Cardiac septum (tissue), 1 donor: ENCODE measurements around the gene ARHGAP26. TPM values are rescaled to one million over a fixed set of nuclear protein-coding genes. Genes with fewer than 3 reads are reported as not detected.
A peak's percentile ranks its signal among the peaks of the same experiment; 100 is the strongest.

ENCODE experiments used
- DNase-seq: peaks from one replicate; pipeline ENCODE4 v3.0.0-alpha.2; 2020; ENCODE audit warnings: low spot score
- intact Hi-C: fragments of 100-400 bp; cut with DNase I; formaldehyde crosslinking; loops from one replicate; pipeline ENCODE4 v1.14.0; 2022
- total RNA-seq: library from RNA; stranded (reverse); fragmentation: NEBNext Ultra II Directional; extraction: Animal tissue kit (Norgen Biotek cat#: 25700); gene quantifications from one replicate; pipeline ENCODE4 v1.2.1, GENCODE V29; 2021
- donor health status: DM: no; HTN: no; CAD: no.

Gene ARHGAP26
- total RNA-seq, 1 donor from 2014 or later = 32.0 TPM

- no peak for DNase-seq
- intact Hi-C loops = loop anchor here (5.0 kb wide), 1 partner anchor 36 kb away; no protein-coding TSS in a partner anchor
These were observed 10.7 kb downstream of the ARHGAP26 start for GRCh38 chr5:142780871-142781270.

- no peak for DNase-seq
- intact Hi-C loops = loop anchor here (5.0 kb wide), 1 partner anchor 34 kb away; no protein-coding TSS in a partner anchor
These were observed 12.9 kb downstream of the ARHGAP26 start for GRCh38 chr5:142782976-142783530.

DNA sequence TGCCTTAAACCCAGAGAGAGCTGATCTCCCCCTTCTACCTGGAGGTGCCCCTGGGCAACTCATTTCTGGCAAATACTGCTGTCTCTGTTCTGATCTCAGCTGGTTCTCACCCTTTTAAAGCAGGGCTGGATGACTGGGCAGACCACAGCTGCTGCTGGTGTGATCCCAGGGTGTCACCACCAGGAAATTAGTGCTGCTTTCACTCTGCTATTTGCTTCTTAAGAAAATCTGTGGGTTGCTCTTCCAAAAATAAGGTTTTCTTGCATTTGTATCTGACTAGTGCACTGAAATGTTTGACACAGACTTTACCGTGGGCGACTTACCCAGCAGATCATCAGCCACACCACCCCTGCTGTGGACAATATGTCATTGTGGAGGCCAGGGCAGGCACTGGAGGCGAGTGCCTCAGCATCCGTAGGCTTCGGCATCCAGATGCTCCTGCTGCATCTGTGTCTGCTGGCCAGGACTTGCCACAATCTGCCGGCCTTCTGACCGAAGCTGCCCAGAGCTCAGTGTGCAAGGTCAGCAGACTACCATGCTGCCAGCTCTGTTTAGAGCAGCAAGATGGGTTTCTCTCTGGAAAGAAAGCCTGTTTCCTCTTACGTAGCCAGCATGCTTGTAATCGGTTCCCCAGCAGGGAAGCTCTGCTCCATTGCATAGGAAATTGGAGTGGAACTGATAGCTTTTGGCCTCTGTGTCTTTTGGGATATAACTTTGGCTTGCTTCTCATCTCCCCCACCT is 13.6 kb downstream of the ARHGAP26 start:
- intact Hi-C loops = loop anchor here (5.0 kb wide), 1 partner anchor 34 kb away; no protein-coding TSS in a partner anchor
- DNase-seq = no peak

- no peak for DNase-seq
- intact Hi-C loops = loop anchor here (5.0 kb wide), 1 partner anchor 33 kb away; no protein-coding TSS in a partner anchor
These were observed 14.3 kb downstream of the ARHGAP26 start for GRCh38 chr5:142784401-142784955.

GRCh38 chr5:142785206-142785605 is 15.0 kb downstream of the ARHGAP26 start:
- intact Hi-C loops = no loop called here
- DNase-seq = no peak

- no peak for DNase-seq
- intact Hi-C loops = no loop called here
These were observed 19.0 kb downstream of the ARHGAP26 start for GRCh38 chr5:142789206-142789605.

DNA sequence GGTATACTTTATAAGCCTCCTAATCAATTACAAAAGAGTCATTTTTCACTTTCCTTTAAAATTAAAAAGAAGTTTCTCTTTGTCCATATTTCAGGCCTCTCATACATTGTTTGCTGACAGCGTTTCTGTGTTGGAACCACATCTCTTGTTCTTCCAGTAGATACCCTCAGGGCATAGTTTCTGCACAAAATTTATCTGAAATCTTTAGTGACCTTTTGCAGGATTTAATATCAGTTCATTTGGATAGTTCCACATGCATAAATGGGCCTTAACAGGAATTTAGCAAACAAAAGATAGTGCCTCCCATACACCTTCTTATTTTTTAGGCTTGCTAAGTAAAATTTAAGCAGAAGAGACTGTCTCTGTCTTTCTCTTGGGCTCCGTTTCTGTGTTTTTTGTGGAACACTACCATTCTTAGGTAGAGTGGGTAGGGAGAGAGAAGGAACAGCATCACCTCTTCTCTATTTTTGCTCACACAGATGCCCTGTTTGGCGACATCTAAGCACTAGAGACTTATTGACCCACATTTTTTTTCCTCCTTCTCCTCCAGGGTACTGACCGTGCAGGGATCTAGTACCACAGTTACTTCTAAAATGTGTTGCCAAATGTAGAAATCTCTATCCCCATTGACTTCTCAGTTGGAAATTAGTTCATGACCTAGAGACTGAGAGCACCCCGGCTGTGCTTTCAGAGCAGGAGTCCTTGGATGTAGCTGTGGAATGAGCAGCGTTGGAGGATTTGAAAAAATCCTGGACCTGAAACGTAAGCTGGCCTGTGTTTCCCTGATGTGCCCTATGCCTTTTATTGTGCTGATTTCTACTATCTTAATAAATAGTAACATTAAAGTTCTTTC is 22.1 kb downstream of the ARHGAP26 start:
- intact Hi-C loops = no loop called here
- no peak for DNase-seq

DNA sequence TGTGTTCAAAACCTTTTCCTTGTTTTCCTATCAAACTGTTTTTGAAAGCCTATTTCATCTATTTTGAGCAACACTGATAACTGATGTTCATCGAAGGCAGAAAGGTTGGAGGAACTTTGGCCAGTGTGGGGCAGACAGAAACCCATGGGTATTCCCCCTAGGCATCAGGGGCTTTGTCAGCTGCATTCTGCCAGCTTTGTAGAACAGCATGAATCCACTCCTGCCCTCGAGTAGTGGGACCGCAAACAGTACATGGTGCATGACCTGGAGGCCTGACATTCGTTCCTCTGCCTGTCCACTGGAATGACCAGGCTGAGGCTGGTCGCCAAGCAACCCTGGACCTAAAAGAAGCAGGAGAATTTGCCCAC is 22.7 kb downstream of the ARHGAP26 start:
- DNase-seq = no peak
- intact Hi-C loops = no loop called here

DNA sequence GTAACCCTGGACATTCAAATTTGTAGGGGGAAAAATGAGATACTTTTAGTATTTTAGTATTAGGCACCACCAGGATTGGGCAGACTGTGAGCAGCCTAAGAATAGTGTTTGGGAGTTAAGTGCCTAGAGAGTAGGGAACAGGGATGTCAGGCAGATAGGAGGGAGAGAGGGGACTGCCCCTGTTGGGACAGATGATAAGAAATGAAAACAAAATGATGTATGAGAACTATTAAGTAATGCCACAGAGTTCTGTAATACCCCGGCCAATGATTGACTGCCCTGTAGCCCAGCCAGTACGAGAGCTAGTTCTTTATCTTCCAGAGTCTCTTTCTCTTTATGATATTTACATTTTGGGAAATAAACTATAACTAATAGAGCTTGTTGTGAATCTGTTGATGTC is 24.4 kb downstream of the ARHGAP26 start:
- intact Hi-C loops = no loop called here
- no peak for DNase-seq

- no peak for DNase-seq
- intact Hi-C loops = no loop called here
These were observed 25.1 kb downstream of the ARHGAP26 start for GRCh38 chr5:142795251-142795650.

DNA sequence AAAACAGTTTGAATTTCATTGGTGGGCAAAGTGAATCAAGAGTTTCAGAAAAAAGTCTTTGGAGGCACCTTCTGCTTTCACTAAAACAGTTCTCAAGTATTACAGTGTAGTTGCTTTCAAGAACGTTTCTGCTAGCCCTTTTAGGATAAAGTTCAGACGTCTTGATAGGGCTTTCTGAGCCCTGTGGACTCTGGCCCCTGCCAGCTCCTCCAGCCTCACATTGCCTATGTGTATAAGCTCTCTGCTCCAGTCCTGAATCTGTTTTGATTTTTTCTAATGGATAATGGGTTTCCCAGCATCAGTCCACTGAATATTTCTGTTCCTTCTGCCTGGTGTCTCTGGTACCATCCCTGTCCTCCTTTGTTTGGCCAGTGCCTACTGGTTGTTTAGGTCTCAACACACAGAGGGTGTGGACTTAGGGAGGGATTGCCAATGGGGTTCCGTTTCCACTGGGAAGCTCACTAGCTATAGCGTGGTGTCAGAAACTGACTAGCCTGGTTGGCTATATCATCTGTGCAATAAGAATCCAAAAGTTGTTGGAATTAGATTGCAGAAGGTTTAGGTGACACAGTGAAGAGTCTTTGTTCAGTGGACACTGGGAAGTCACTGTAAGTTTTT is 26.4 kb downstream of the ARHGAP26 start:
- no peak for DNase-seq
- intact Hi-C loops = no loop called here

- no peak for DNase-seq
- intact Hi-C loops = no loop called here
These were observed 27.2 kb downstream of the ARHGAP26 start for GRCh38 chr5:142797420-142797819.

- intact Hi-C loops = no loop called here
- no peak for DNase-seq
These were observed 28.1 kb downstream of the ARHGAP26 start for GRCh38 chr5:142798099-142798770.

GRCh38 chr5:142800776-142801494 is 30.8 kb downstream of the ARHGAP26 start:
- intact Hi-C loops = no loop called here
- no peak for DNase-seq

- intact Hi-C loops = no loop called here
- no peak for DNase-seq
These were observed 31.3 kb downstream of the ARHGAP26 start for GRCh38 chr5:142801495-142801871.

GRCh38 chr5:142803428-142804125 is 33.4 kb downstream of the ARHGAP26 start:
- intact Hi-C loops = no loop called here
- peak; percentile 86 for DNase-seq

- no peak for DNase-seq
- intact Hi-C loops = no loop called here
These were observed 35.2 kb downstream of the ARHGAP26 start for GRCh38 chr5:142805339-142805738.

DNA sequence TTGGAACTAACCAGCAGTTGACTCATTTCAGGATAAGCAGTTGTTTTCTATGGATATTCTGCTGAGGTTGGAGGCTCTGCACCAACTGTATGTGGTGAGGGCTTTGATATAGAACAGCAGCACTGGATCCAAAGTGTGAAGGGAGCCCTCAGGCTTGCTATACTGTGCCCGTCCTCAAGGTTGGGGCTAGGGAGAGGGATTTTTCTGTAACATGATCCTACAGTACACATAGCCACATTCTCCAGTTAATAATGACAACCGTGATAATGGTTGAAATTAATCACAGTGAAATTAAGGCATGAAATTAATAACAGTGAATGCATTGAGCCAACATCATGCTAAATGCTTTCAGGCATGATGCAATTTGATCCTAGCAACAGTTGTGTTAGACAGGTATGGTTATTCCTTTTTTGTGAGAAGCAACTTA is 36.7 kb downstream of the ARHGAP26 start:
- DNase-seq = no peak
- intact Hi-C loops = no loop called here
